Transverse colon (tissue), 4 donors: ENCODE data around the gene GSDMA.

Experiments
- CTCF ChIP-seq, 5 experiments: fragments of 200-600 bp in 3 of 5; fragments of 450-650 bp in 2 of 5; sonication (generic) in 3 of 5; IDR thresholded peaks; 1 replicate in 2 of 5; 2 replicates in 3 of 5; pipeline ENCODE4 v1.5.1; 2016 to 2017; ENCODE audit warnings: antibody characterized with exemption in 5 of 5, inconsistent platforms in 3 of 5, mild to moderate bottlenecking in 2 of 5, moderate library complexity in 1 of 5
- EP300 ChIP-seq: sonication (generic); formaldehyde crosslinking; IDR thresholded peaks from one replicate; pipeline ENCODE4 v1.6.1; 2017; ENCODE audit warnings: antibody characterized with exemption, low read depth
- POLR2A ChIP-seq: fragments of 450-650 bp; IDR thresholded peaks from one replicate; pipeline ENCODE4 v1.6.1; 2016; ENCODE audit warnings: antibody characterized with exemption, mild to moderate bottlenecking, moderate library complexity
- POLR2AphosphoS5 ChIP-seq, 3 donors: sonication (generic); formaldehyde crosslinking; IDR thresholded peaks; one replicate each; pipeline ENCODE4 v1.6.1; 2016; ENCODE audit warnings: antibody characterized with exemption in 3 of 3

GRCh38 chr17:40019140-40019991, 56.6 kb downstream of the GSDMA start:
- TF ChIP-seq CTCF (IDR thresholded peaks at IDR 0.05) = no peak
- TF ChIP-seq EP300 = no peak
- no peak for TF ChIP-seq POLR2AphosphoS5 (IDR thresholded peaks at IDR 0.05)
- no peak for TF ChIP-seq POLR2A
